ENCODE data around the gene EPHA7. TPM values are rescaled to one million over a fixed set of nuclear protein-coding genes. Genes with fewer than 3 reads are reported as not detected.

Gene EPHA7
- total RNA-seq, 1 donor from 2014 or later: 28.9 TPM

GRCh38 chr6:93226822-93227221, 192.5 kb downstream of the EPHA7 start:
- DNase-seq (ENCODE audit: low spot score, unreplicated experiment): no peak
- no peak overlapping the region for H3K4me3 Mint-ChIP-seq (ENCODE audit: low read depth)
- H3K27ac Mint-ChIP-seq: no peak overlapping the region
- H3K27me3 Mint-ChIP-seq: no peaks in the 10 kb centered on the region
- H3K36me3 Mint-ChIP-seq (ENCODE audit: insufficient read depth): no peaks in the 10 kb centered on the region
- H3K9me3 Mint-ChIP-seq (ENCODE audit: low read depth): peaks cover 4% of the 10 kb centered on the region
- peaks cover 2% of the 10 kb centered on the region for H3K4me1 Mint-ChIP-seq (ENCODE audit: low read depth)
- TF ChIP-seq, protein P1, sequence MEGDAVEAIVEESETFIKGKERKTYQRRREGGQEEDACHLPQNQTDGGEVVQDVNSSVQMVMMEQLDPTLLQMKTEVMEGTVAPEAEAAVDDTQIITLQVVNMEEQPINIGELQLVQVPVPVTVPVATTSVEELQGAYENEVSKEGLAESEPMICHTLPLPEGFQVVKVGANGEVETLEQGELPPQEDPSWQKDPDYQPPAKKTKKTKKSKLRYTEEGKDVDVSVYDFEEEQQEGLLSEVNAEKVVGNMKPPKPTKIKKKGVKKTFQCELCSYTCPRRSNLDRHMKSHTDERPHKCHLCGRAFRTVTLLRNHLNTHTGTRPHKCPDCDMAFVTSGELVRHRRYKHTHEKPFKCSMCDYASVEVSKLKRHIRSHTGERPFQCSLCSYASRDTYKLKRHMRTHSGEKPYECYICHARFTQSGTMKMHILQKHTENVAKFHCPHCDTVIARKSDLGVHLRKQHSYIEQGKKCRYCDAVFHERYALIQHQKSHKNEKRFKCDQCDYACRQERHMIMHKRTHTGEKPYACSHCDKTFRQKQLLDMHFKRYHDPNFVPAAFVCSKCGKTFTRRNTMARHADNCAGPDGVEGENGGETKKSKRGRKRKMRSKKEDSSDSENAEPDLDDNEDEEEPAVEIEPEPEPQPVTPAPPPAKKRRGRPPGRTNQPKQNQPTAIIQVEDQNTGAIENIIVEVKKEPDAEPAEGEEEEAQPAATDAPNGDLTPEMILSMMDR (IDR thresholded peaks at IDR 0.05; ENCODE audit: unreplicated experiment): no peak

DNA sequence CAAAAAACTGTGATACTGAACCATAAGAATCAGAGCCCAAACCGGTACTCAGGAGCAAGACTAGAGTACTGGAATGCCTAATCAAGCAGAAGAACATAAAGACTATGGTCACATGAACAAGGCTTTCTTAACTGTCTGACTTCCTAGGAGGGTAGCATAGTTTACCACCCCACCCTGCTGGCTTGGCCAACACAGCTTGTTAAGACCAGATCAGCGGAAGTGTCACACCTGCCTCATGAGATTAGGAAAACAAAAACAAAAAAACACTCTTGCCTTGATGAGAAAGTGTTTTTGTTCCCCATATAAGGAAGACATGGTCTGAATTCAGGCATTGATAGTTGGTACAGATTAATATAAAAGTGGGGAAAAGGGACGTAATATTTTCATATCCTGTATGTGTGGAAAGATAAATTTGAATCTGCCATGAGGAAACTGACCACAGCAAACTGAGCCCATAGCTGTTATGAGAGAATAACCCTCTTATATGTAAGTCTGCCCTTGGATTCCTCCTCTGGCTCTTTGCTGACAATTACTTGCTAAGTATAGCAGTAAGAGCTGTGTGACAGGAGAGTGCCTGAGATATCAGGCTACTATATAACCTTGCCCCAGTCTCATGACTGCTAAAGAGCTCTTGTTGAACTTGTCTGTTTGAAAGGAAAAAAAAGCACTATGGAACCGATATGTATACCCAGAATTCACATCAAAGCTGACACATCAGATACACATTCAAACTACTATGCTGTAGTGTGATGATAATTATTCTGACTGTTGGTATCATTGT, 197.1 kb downstream of the EPHA7 start:
- peaks cover 3% of the 10 kb centered on the region for H3K4me1 Mint-ChIP-seq (ENCODE audit: low read depth)
- H3K36me3 Mint-ChIP-seq (ENCODE audit: insufficient read depth): no peaks in the 10 kb centered on the region
- H3K9me3 Mint-ChIP-seq (ENCODE audit: low read depth): peaks cover 5% of the 10 kb centered on the region
- DNase-seq (ENCODE audit: low spot score, unreplicated experiment): no peak
- H3K27me3 Mint-ChIP-seq: no peaks in the 10 kb centered on the region
- no peak overlapping the region for H3K4me3 Mint-ChIP-seq (ENCODE audit: low read depth)
- TF ChIP-seq, protein P1 (IDR thresholded peaks at IDR 0.05; ENCODE audit: unreplicated experiment): no peak
- no peak overlapping the region for H3K27ac Mint-ChIP-seq

DNA sequence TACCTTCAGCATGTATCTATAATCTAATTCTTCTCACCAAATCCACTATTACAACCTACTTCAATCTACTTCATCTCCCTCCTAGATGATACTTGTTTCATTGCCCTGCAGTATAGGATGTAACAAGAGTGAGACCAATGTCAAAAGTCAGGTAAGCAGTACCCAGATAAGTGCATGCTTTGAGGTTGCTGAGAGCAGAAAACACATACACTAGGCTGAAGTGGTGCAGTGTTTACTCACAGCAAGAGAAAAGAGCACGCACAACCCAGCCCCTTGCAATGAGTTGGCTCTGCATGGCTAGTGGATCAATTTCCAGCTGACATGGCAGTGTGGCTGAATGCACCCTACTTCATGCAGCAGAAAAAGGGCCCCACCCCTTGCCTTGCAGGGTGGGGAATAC, 199.9 kb downstream of the EPHA7 start:
- DNase-seq (ENCODE audit: low spot score, unreplicated experiment): no peak
- no peak overlapping the region for H3K27ac Mint-ChIP-seq
- no peak overlapping the region for H3K4me3 Mint-ChIP-seq (ENCODE audit: low read depth)
- H3K27me3 Mint-ChIP-seq: no peaks in the 10 kb centered on the region
- no peaks in the 10 kb centered on the region for H3K36me3 Mint-ChIP-seq (ENCODE audit: insufficient read depth)
- peaks cover 3% of the 10 kb centered on the region for H3K4me1 Mint-ChIP-seq (ENCODE audit: low read depth)
- TF ChIP-seq, protein P1 (IDR thresholded peaks at IDR 0.05; ENCODE audit: unreplicated experiment): no peak
- H3K9me3 Mint-ChIP-seq (ENCODE audit: low read depth): peaks cover 19% of the 10 kb centered on the region

DNA sequence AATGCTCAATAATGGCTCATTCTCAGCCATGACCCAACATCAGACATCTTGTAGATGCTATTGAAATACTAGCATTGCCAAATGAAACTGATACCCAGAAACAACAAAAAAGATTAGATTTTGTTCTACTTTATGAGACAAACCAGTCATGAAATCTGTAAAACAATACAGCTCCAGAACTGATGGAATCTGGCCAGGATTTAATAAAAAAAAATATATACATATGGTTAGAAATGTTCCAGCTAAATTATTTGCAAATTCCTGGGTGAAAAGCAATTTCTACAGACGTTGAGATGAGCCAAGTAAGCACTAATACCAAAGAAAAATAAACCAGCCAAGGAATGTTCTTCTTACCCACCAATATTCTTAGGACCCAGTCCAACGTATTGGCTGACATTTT, 201.3 kb downstream of the EPHA7 start:
- DNase-seq (ENCODE audit: low spot score, unreplicated experiment): no peak
- Mint-ChIP-seq H3K36me3 (ENCODE audit: insufficient read depth) (no peaks in the 10 kb centered on the region), H3K27ac (no peak overlapping the region), H3K4me3 (ENCODE audit: low read depth) (no peak overlapping the region), H3K27me3 (no peaks in the 10 kb centered on the region), H3K9me3 (ENCODE audit: low read depth) (peaks cover 16% of the 10 kb centered on the region), H3K4me1 (ENCODE audit: low read depth) (peaks cover 3% of the 10 kb centered on the region)
- TF ChIP-seq, protein P1 (IDR thresholded peaks at IDR 0.05; ENCODE audit: unreplicated experiment): no peak

DNA sequence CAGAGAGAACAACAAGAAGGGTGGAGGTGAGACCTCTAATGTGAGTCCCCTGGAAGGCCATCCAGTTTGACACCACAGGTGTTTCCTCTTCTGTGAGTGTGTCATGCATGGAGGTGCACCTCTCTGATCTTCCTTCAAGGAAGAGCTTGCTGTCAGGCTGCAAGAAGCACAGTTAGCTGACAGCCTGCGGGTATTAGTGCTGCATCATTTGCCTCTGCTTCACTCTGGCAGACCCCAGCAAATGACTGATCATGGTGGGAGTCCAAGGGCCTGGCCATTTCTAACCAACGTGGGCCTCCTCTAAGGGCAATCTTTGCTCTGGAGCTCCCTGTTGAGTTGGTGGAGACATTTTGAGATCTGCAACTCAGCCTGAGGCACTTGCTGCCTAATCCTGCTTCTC, 206.3 kb downstream of the EPHA7 start:
- DNase-seq (ENCODE audit: low spot score, unreplicated experiment): no peak
- H3K9me3 Mint-ChIP-seq (ENCODE audit: low read depth): peaks cover 16% of the 10 kb centered on the region
- H3K27me3 Mint-ChIP-seq: no peaks in the 10 kb centered on the region
- H3K27ac Mint-ChIP-seq: no peak overlapping the region
- TF ChIP-seq, protein P1 (IDR thresholded peaks at IDR 0.05; ENCODE audit: unreplicated experiment): no peak
- H3K4me1 Mint-ChIP-seq (ENCODE audit: low read depth): no peaks in the 10 kb centered on the region
- no peaks in the 10 kb centered on the region for H3K36me3 Mint-ChIP-seq (ENCODE audit: insufficient read depth)
- H3K4me3 Mint-ChIP-seq (ENCODE audit: low read depth): no peak overlapping the region
